Putamen (tissue), 1 donor: ENCODE measurements around the gene GAREM1.
"Not testable (repeated sequence)": the region's sequence is repeated elsewhere in the genome, so short reads cannot be mapped to it uniquely, and the experiment has no call there.

Experiments used
- DNase-seq: peaks from one replicate; pipeline ENCODE4 v3.0.0-alpha.2; 2016; ENCODE audit warnings: low spot score

The GAREM1 gene

GRCh38 chr18:32371384-32371783 lies 99.3 kb downstream of the GAREM1 start:
- DNase-seq: no peak

GRCh38 chr18:32368991-32369390 lies 101.7 kb downstream of the GAREM1 start:
- no peak for DNase-seq

GRCh38 chr18:32368170-32368569 lies 102.5 kb downstream of the GAREM1 start:
- no peak for DNase-seq

GRCh38 chr18:32366586-32367538 lies 103.8 kb downstream of the GAREM1 start:
- DNase-seq: no peak

GRCh38 chr18:32362484-32362883 lies 108.2 kb downstream of the GAREM1 start:
- no peak for DNase-seq

GRCh38 chr18:32360682-32361345 lies 109.9 kb downstream of the GAREM1 start:
- DNase-seq: peak; percentile 49

GRCh38 chr18:32358529-32358928 lies 112.2 kb downstream of the GAREM1 start:
- DNase-seq: no peak

- no peak for DNase-seq
Observed at GRCh38 chr18:32358075-32358474, 112.6 kb downstream of the GAREM1 start.

GRCh38 chr18:32355896-32356295 lies 114.8 kb downstream of the GAREM1 start:
- no peak for DNase-seq

GRCh38 chr18:32354518-32354917 lies 116.2 kb downstream of the GAREM1 start:
- no peak for DNase-seq

- DNase-seq: no peak
Observed at GRCh38 chr18:32353257-32353656, 117.4 kb downstream of the GAREM1 start.

GRCh38 chr18:32351032-32351431 lies 119.7 kb downstream of the GAREM1 start:
- DNase-seq: no peak

GRCh38 chr18:32349728-32350395 lies 120.8 kb downstream of the GAREM1 start:
- DNase-seq: peak; percentile 69

GRCh38 chr18:32346671-32347070 lies 124.0 kb downstream of the GAREM1 start:
- peak; percentile 28 for DNase-seq

GRCh38 chr18:32343634-32344033 lies 127.0 kb downstream of the GAREM1 start:
- DNase-seq: no peak

- not testable (repeated sequence) for DNase-seq
Observed at GRCh38 chr18:32341112-32341511, 129.6 kb downstream of the GAREM1 start.

- DNase-seq: no peak
Observed at GRCh38 chr18:32339045-32339444, 131.6 kb downstream of the GAREM1 start.

GRCh38 chr18:32337821-32338220 lies 132.9 kb downstream of the GAREM1 start:
- no peak for DNase-seq

GRCh38 chr18:32337347-32337746 lies 133.3 kb downstream of the GAREM1 start:
- no peak for DNase-seq

- no peak for DNase-seq
Observed at GRCh38 chr18:32335228-32335627, 135.5 kb downstream of the GAREM1 start.

- no peak for DNase-seq
Observed at GRCh38 chr18:32333781-32334180, 136.9 kb downstream of the GAREM1 start.

- no peak for DNase-seq
Observed at GRCh38 chr18:32332708-32333107, 138.0 kb downstream of the GAREM1 start.

- no peak for DNase-seq
Observed at GRCh38 chr18:32328974-32329373, 141.7 kb downstream of the GAREM1 start.
